Activated naive CD4-positive, alpha-beta T cell treated with anti-CD3 and anti-CD28 coated beads for 36 hours (primary cell): ENCODE results near the gene PTPRR. TPM values are rescaled to one million over a fixed set of nuclear protein-coding genes. Genes with fewer than 3 reads are reported as not detected.

Experiments used
- CTCF ChIA-PET: fragments of 350-600 bp; sonication (Branson Sonifier 250); formaldehyde crosslinking; loops from one replicate; lab custom pipeline; 2021; ENCODE audit warnings: antibody characterized with exemption; lab: Charles Lee
- DNase-seq: peaks from one replicate; pipeline ENCODE4 v3.0.0-alpha.2; 2020
- H3K27ac Mint-ChIP-seq: one replicate; pipeline ENCODE4 v1.8.0; 2021; ENCODE audit warnings: mild to moderate bottlenecking, mixed read lengths
- H3K27me3 Mint-ChIP-seq: one replicate; pipeline ENCODE4 v1.8.0; 2021; ENCODE audit warnings: low read depth, mixed read lengths
- H3K36me3 Mint-ChIP-seq: one replicate; pipeline ENCODE4 v1.8.0; 2021; ENCODE audit warnings: low read depth, mixed read lengths
- H3K4me1 Mint-ChIP-seq: one replicate; pipeline ENCODE4 v1.8.0; 2021; ENCODE audit warnings: low read depth, mixed read lengths
- H3K4me3 Mint-ChIP-seq: one replicate; pipeline ENCODE4 v1.8.0; 2021; ENCODE audit warnings: mild to moderate bottlenecking, moderate library complexity, mixed read lengths
- H3K9me3 Mint-ChIP-seq: one replicate; pipeline ENCODE4 v1.8.0; 2021; ENCODE audit warnings: mixed read lengths
- intact Hi-C: fragments of 100-400 bp; cut with micrococcal nuclease; formaldehyde crosslinking; loops from one replicate; pipeline ENCODE4 v1.15.1; 2023
- total RNA-seq, 2 experiments: library from RNA; stranded (reverse); gene quantifications; one replicate each; pipeline ENCODE4 v1.2.3, GENCODE V29; 2021

PTPRR gene
- total RNA-seq, 2 experiments from 2014 or later: not detected

DNA sequence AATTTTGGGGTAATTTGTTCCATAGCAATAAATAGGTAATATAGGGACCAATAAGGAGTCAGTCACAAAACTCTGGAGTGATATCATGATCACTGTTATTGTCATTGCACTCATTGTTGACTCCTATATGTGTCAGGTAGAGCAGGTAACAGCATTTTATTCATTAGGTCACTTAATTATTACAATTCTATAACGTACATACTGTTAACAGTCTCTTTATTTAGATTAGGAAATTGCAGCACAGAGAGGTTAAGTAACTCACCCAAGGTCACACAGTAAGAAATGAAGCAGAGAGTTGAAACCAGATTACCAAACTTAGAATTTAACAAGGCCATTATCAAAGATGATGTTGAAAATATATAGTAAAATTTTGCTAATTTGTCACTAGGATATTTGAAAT, 233.6 kb downstream of the PTPRR start:
- H3K27ac Mint-ChIP-seq: no peak overlapping the region
- no peak overlapping the region for H3K4me3 Mint-ChIP-seq
- H3K4me1 Mint-ChIP-seq: no peaks in the 10 kb centered on the region
- peaks cover 10% of the 10 kb centered on the region for H3K27me3 Mint-ChIP-seq
- H3K9me3 Mint-ChIP-seq: no peaks in the 10 kb centered on the region
- intact Hi-C loops: no loop called here
- DNase-seq: no peak
- CTCF ChIA-PET: no interaction called here
- no peaks in the 10 kb centered on the region for H3K36me3 Mint-ChIP-seq

DNA sequence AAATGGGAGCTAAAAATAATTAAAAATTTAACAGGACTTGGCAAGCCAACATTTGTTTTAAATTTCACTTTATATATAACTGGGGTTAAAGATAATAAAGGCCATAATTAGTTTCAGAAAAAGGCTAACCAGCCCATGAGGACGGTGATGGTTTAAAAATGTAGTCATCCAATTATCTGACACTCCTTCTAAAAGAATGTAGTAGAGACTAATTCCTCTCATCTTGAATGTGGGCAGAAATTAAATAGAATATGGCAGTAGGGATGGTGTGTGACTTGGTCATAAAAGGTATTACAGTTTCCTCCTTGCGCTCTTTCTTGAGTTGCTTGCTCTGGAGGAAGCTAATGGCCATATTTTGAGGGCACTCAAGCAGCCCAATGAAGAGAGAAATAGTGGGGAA, 234.2 kb downstream of the PTPRR start:
- intact Hi-C loops: no loop called here
- CTCF ChIA-PET: interaction anchor here (0.6 kb wide), 1 partner anchor 28 kb away, joined by 5 read pairs; no protein-coding TSS in a partner anchor
- Mint-ChIP-seq H3K36me3 (no peaks in the 10 kb centered on the region), H3K27ac (no peak overlapping the region), H3K9me3 (no peaks in the 10 kb centered on the region), H3K27me3 (peaks cover 14% of the 10 kb centered on the region), H3K4me3 (no peak overlapping the region), H3K4me1 (no peaks in the 10 kb centered on the region)
- no peak for DNase-seq

- CTCF ChIA-PET: no interaction called here
- H3K4me1 Mint-ChIP-seq: no peaks in the 10 kb centered on the region
- H3K36me3 Mint-ChIP-seq: no peaks in the 10 kb centered on the region
- no peak for DNase-seq
- intact Hi-C loops: no loop called here
- peaks cover 18% of the 10 kb centered on the region for H3K27me3 Mint-ChIP-seq
- no peak overlapping the region for H3K4me3 Mint-ChIP-seq
- no peaks in the 10 kb centered on the region for H3K9me3 Mint-ChIP-seq
- H3K27ac Mint-ChIP-seq: no peak overlapping the region
Observed at GRCh38 chr12:70683976-70684375, 236.6 kb downstream of the PTPRR start.

- H3K4me1 Mint-ChIP-seq: no peaks in the 10 kb centered on the region
- no peak for DNase-seq
- no peak overlapping the region for H3K27ac Mint-ChIP-seq
- H3K9me3 Mint-ChIP-seq: peaks cover 2% of the 10 kb centered on the region
- H3K36me3 Mint-ChIP-seq: no peaks in the 10 kb centered on the region
- CTCF ChIA-PET: interaction anchor here (1.0 kb wide), 1 partner anchor 28 kb away, joined by 3 read pairs; no protein-coding TSS in a partner anchor
- intact Hi-C loops: no loop called here
- H3K27me3 Mint-ChIP-seq: peaks cover 4% of the 10 kb centered on the region
- H3K4me3 Mint-ChIP-seq: no peak overlapping the region
Observed at GRCh38 chr12:70671698-70672097, 248.8 kb downstream of the PTPRR start.

GRCh38 chr12:70670948-70671347, 249.6 kb downstream of the PTPRR start:
- CTCF ChIA-PET: interaction anchor here (1.0 kb wide), 1 partner anchor 28 kb away, joined by 3 read pairs; no protein-coding TSS in a partner anchor
- H3K27ac Mint-ChIP-seq: no peak overlapping the region
- no peak overlapping the region for H3K4me3 Mint-ChIP-seq

DNA sequence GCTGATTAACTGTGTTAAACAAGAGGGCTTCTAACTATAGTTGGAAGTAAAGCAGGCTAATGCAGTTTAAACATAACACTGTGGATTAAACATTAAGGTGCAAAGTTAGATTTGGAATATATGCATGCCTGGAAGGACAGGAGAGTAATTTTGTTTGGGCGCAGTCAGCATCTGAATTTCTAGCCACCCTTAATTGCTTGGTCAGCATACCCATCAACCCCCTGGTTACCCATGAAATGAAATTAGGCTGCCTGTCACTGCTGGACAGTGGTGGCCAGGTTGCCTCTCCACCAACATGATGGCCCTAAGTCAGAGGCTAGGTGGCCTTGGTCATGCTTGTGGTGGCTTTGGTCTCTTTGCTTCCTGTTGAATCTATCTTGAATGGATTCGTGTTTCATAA, 253.3 kb downstream of the PTPRR start:
- H3K4me1 Mint-ChIP-seq: no peaks in the 10 kb centered on the region
- no peak for DNase-seq
- no peaks in the 10 kb centered on the region for H3K36me3 Mint-ChIP-seq
- no peaks in the 10 kb centered on the region for H3K9me3 Mint-ChIP-seq
- intact Hi-C loops: no loop called here
- CTCF ChIA-PET: no interaction called here
- peaks cover 2% of the 10 kb centered on the region for H3K27me3 Mint-ChIP-seq
- H3K27ac Mint-ChIP-seq: no peak overlapping the region
- no peak overlapping the region for H3K4me3 Mint-ChIP-seq

More at GRCh38 chr12:70670948-70671347, 249.6 kb downstream of the PTPRR start:
- DNase-seq: no peak
- Mint-ChIP-seq H3K4me1 (no peaks in the 10 kb centered on the region), H3K9me3 (peaks cover 2% of the 10 kb centered on the region), H3K27me3 (peaks cover 4% of the 10 kb centered on the region), H3K36me3 (no peaks in the 10 kb centered on the region)
- intact Hi-C loops: no loop called here

- no peaks in the 10 kb centered on the region for H3K9me3 Mint-ChIP-seq
- H3K36me3 Mint-ChIP-seq: no peaks in the 10 kb centered on the region
- intact Hi-C loops: no loop called here
- CTCF ChIA-PET: no interaction called here
- no peak overlapping the region for H3K4me3 Mint-ChIP-seq
- H3K27me3 Mint-ChIP-seq: peaks cover 2% of the 10 kb centered on the region
- H3K4me1 Mint-ChIP-seq: no peaks in the 10 kb centered on the region
- no peak for DNase-seq
- H3K27ac Mint-ChIP-seq: no peak overlapping the region
Observed at GRCh38 chr12:70666364-70666763, 254.2 kb downstream of the PTPRR start.

- Mint-ChIP-seq H3K4me3 (no peak overlapping the region), H3K4me1 (no peaks in the 10 kb centered on the region), H3K36me3 (no peaks in the 10 kb centered on the region), H3K27ac (no peak overlapping the region), H3K9me3 (no peaks in the 10 kb centered on the region), H3K27me3 (peaks cover 2% of the 10 kb centered on the region)
- CTCF ChIA-PET: interaction anchor here (0.6 kb wide), 1 partner anchor 555 kb away, joined by 4 read pairs; no protein-coding TSS in a partner anchor
- intact Hi-C loops: no loop called here
- DNase-seq: no peak
Observed at GRCh38 chr12:70664465-70664881, 256.1 kb downstream of the PTPRR start.

DNA sequence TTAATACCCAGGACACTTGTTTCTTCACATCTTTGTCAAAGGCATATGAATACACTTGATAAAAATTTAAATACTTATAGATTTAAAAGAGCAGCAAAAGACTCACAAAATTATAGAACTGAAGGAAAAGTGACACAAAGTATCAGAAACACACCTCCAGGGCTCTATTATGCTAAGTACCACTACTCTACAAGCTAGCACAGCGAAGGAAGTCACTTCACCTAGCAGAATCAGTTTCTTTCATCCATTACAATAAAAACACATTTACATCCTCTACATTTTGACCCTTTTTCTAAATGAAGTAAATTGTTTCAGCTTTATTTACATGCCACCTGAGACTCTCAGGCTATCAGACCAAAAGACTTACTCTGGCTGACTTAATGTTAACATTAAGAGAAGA, 256.7 kb downstream of the PTPRR start:
- H3K9me3 Mint-ChIP-seq: no peaks in the 10 kb centered on the region
- CTCF ChIA-PET: no interaction called here
- H3K27ac Mint-ChIP-seq: no peak overlapping the region
- DNase-seq: no peak
- H3K36me3 Mint-ChIP-seq: no peaks in the 10 kb centered on the region
- no peaks in the 10 kb centered on the region for H3K4me1 Mint-ChIP-seq
- intact Hi-C loops: no loop called here
- no peak overlapping the region for H3K4me3 Mint-ChIP-seq
- peaks cover 2% of the 10 kb centered on the region for H3K27me3 Mint-ChIP-seq

GRCh38 chr12:70661466-70662161, 258.9 kb downstream of the PTPRR start:
- no peak for DNase-seq
- Mint-ChIP-seq H3K36me3 (no peaks in the 10 kb centered on the region), H3K27me3 (no peaks in the 10 kb centered on the region), H3K9me3 (no peaks in the 10 kb centered on the region), H3K4me3 (no peak overlapping the region), H3K4me1 (no peaks in the 10 kb centered on the region), H3K27ac (no peak overlapping the region)
- intact Hi-C loops: no loop called here
- CTCF ChIA-PET: no interaction called here

- no peaks in the 10 kb centered on the region for H3K9me3 Mint-ChIP-seq
- DNase-seq: no peak
- intact Hi-C loops: no loop called here
- no peaks in the 10 kb centered on the region for H3K36me3 Mint-ChIP-seq
- no peaks in the 10 kb centered on the region for H3K4me1 Mint-ChIP-seq
- no peak overlapping the region for H3K4me3 Mint-ChIP-seq
- CTCF ChIA-PET: no interaction called here
- H3K27ac Mint-ChIP-seq: no peak overlapping the region
- H3K27me3 Mint-ChIP-seq: no peaks in the 10 kb centered on the region
Observed at GRCh38 chr12:70660620-70661219, 259.8 kb downstream of the PTPRR start.

GRCh38 chr12:70660002-70660604, 260.4 kb downstream of the PTPRR start:
- Mint-ChIP-seq H3K27me3 (no peaks in the 10 kb centered on the region), H3K9me3 (no peaks in the 10 kb centered on the region), H3K4me1 (no peaks in the 10 kb centered on the region), H3K4me3 (no peak overlapping the region), H3K36me3 (no peaks in the 10 kb centered on the region), H3K27ac (no peak overlapping the region)
- intact Hi-C loops: no loop called here
- no peak for DNase-seq
- CTCF ChIA-PET: no interaction called here
